NK-92 (cell line): ENCODE results near the gene TOP3A.

Source experiments
- DNase-seq: peaks from one replicate; lab custom pipeline; 2025; ENCODE audit not compliant: unreplicated experiment; lab: John Stamatoyannopoulos, UW

Gene TOP3A

DNA sequence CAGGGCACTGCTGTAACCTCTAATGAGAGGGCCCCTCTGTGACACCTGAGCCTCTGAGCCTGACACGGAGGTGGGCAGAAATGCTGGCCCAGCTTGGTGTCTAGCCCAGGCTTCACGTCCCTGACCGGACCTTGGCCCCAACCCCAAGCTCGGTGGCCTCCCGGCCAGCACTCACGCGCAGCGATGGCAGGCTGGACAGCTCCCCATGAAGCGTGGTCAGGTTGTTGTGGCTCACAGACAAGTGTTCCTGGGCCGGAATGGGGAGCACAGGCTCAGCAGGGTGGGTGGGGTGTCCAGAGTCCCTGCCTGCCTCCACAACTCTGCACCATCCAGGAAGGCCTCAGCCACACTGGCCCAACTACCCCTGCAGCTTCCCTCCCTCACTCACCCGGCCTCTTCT, 58.4 kb downstream of the TOP3A start:
- DNase-seq = no peak

DNA sequence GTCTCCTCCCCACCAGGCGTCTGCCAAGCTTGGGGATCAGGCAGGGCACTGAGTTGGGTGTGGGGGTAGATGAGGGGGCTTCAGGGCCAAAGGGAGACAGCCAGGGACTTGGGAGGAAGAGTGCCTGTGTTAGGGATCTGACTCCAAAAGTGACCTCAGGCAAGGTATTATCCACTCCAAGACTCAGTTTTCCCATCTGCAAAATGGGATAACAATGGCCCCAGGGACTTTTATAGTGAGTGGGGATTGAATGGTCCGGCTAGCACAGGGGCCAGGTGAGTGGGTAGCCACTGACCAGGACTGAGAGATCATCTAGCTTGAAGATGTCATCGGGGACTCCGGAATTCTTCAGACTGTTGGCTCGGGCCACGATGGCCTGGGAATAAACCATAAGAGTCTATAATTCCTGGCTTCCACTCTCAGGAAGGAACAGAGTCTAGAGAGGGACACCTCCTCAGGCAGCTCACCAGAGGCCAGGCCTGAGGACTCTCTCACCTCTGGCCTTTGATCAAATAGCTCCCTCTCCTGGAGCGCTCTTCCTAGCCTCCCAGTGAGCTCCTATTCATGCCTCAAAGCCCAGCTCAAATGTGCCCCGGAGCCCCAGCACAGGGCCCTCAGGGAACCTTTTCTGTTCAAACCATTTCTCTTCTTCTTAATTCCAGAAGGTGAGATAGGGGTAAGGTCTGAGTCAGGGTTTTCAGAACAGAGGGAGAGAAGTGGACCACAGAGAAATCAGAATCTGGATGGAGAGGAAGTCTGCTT, 59.7 kb downstream of the TOP3A start:
- no peak for DNase-seq

GRCh38 chr17:18253947-18254821, 60.6 kb downstream of the TOP3A start:
- no peak for DNase-seq

- no peak for DNase-seq
Observed at GRCh38 chr17:18253187-18253884, 61.5 kb downstream of the TOP3A start.

DNA sequence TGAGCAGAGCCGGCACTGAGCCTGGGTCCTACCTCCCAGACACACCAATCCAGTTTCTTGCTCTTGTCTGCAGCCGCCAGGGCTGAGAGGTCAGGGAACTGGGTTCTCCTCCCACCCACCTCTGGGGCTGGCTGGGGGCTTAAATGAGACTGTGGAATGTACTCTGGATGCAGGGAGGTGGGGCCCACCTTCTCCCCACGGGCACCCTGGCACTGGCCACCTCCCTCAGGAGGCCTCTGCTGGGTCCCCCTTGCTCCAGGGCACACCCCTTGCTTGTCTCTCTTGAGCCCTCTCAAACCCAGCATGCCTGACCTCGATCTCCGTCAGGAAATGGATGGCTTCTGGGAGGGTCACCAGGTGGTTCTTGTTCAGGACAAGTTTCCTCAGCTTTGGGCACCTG, 62.6 kb downstream of the TOP3A start:
- DNase-seq = no peak

- DNase-seq = no peak
Observed at GRCh38 chr17:18251204-18251603, 63.6 kb downstream of the TOP3A start.

DNA sequence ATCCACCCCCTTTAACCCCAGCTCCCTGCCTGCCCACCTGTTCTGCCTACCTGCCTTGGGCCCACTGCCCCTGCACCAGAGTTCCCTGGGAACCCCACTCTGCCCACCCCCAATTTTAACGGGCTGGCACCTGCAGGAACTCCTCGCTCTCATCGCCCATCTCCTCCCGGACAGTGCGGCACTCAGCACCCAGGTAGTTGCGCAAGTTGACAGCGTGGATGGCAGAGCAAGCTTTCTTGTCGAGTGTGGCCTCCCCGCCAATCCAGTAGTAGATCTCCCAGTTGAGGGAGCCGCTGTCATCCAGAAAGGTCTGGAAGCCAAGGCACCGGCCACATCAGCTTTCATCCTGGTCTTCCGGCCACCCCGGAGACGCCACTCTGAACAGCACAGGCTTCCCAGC, 64.1 kb downstream of the TOP3A start:
- DNase-seq = no peak

- DNase-seq = no peak
Observed at GRCh38 chr17:18250259-18250658, 64.5 kb downstream of the TOP3A start.

- DNase-seq = no peak
Observed at GRCh38 chr17:18248811-18249210, 66.0 kb downstream of the TOP3A start.

DNA sequence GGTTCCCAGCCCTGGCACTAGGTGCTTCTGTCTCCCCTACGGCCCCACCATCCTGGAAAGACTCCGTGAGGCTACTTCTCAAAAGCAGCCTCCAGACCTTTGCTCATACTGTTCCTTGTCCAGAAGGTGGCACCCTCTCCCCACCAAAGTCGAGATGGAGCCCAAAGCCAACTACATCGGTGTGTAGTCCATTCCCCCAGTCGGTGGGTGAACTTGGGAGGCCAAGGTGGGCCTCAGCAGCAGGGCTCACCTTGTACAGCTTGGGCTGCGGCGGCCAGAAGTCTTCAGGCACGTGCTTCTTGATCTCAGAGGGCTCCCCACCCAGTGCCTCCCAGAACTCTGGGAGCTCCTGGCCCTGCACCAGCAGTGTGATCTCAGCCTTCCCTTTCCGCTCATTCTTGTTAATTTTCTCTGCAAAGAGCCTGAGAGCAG, 66.5 kb downstream of the TOP3A start:
- no peak for DNase-seq

DNA sequence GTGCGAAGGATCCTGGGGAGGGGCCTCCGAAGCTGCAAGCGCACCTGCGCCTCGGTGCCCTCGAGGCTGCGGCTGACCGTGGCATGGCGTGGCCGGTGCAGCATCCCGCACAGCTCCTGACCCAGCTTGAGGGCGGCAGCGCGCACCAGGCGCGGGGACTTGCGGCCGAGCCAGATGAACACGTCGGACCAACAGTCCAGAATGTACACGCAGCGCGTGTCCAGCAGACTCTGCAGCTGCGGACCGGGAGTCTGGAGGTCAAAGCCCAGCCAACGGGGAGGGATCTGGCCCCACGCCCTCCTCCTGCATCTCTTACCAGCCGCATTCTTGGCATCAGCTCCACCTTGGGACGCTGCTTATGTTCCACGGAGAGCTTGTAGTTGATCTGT, 67.2 kb downstream of the TOP3A start:
- DNase-seq = no peak

- no peak for DNase-seq
Observed at GRCh38 chr17:18246880-18247612, 67.7 kb downstream of the TOP3A start.

DNA sequence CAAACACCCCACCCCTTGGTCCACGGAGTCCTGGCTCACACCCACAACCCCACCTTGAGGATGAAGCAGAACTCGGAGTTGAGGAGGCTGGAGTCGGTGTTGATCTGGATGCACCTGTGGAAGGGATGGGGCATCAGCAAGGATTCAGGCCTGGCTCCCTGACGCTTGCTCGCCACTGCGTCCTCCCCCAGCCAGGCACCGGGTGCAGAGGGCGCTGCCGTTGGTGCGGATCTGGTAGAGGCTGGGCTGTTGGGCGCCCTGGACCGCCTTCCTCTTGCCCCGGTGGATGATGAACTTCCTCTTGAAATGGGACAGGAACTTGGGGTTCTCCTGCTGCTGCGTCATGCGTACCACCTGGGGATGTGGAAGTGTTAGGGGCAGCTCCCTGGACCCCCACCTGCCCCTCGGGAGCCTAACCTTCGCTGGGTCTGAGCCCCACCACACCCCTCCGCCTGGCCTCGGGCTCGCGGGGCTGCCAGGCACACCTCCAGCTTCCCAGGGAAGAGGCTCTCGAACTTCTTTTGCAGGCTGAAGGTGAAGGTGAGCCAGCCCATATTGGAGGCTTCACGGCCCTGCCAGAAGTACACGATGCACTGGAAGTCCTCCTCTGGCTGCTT, 68.6 kb downstream of the TOP3A start:
- no peak for DNase-seq

DNA sequence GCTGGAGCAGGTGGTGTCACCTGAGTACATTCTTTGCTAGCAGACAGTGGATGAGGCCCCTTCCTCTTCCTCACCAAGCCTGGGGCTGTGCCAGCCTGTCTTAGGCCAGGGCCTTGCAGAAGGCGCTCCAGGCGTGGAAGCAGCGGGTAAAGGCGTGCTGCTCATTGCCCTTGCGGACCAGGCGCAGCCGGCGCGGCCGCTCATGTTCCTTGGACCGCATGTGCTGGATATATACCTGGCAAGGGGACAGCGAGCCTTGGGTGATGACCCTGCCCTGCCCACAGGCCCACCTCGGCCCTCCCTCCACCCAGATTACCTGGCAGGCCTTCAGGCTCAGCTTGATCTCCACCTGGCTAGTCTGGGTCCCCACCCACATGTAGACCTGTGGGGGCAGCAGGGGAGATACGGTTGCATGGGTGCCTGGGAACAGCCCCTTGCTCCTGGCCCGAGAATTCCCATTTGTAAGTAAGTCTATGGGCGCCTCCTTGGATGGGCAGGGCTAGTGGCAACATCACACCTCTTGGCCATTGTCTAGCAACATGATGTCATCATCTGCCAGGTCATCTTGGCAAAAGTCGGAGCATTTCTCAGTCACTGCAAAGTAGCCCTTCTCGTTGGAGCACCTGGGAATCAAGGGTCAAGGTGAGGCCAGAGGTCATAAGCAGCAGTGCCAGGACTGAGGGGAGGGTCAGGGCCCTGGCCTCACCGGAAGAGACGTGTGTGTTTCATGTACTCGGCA, 69.6 kb downstream of the TOP3A start:
- no peak for DNase-seq

- DNase-seq = no peak
Observed at GRCh38 chr17:18241229-18241871, 73.4 kb downstream of the TOP3A start.

DNA sequence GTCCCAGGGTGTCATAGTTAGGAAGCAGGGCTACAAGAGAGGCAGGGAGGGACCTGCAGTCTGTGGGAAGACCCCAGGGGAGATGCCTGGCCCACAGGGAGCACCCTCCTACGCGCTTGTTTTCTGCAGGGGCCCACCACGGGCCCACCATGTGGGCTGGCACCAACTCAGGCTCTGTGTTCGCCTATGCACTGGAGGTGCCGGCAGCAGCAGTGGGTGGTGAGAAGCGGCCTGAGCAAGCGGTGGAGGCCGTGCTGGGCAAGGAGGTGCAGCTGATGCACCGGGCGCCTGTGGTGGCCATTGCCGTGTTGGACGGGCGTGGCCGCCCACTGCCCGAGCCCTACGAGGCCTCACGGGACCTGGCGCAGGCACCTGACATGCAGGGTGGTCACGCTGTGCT, 74.3 kb downstream of the TOP3A start:
- DNase-seq = no peak

GRCh38 chr17:18238299-18238698, 76.5 kb downstream of the TOP3A start:
- DNase-seq = no peak

DNA sequence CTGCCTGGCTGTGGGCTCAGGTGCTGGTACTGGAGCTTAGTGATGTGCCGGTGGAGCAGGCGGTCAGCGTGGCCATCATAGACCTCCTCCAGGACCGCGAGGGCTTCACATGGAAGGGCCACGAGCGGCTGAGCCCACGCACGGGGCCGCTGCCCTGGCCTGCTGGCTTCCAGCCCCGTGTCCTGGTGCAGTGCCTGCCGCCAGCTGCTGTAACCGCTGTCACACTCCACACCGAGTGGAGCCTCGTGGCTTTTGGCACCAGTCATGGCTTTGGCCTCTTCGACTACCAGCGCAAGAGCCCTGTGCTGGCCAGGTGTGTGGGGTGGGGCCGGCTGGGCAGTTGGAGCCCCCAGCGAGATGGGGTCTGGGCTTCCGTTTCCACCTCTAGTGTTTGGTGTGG, 77.3 kb downstream of the TOP3A start:
- no peak for DNase-seq

GRCh38 chr17:18236494-18236893, 78.3 kb downstream of the TOP3A start:
- no peak for DNase-seq
